HCT116 (cell line): Measurements from ENCODE around the gene CYP4F2. TPM values are rescaled to one million over a fixed set of nuclear protein-coding genes. Genes with fewer than 3 reads are reported as not detected.

Source experiments
- ATAC-seq: fragments of 200-7000 bp; cut with Tn5 transposase; 2 replicates; pipeline ENCODE4 v1.9.1; 2020; ENCODE audit warnings: mild to moderate bottlenecking, moderate library complexity
- BruUV-seq: library from RNA; stranded (reverse); fragments of 400-500 nt; replicated peaks from 2 replicates; lab custom pipeline; 2021; lab: Mats Ljungman, UMichigan
- CTCF ChIA-PET: fragments of 300-600 bp; sonication (Branson Sonifier 250); formaldehyde crosslinking; loops from one replicate; lab custom pipeline; 2021; ENCODE audit warnings: antibody characterized with exemption; lab: Charles Lee
- POLR2A ChIA-PET: fragments of 300-600, 350-600 bp; sonication (Branson Sonifier 250); formaldehyde crosslinking; loops from one replicate; lab custom pipeline; 2021; ENCODE audit warnings: antibody characterized with exemption; lab: Charles Lee
- RAD21 ChIA-PET, 2 experiments: fragments of 300-600 bp; sonication (Branson Sonifier 250); formaldehyde crosslinking; loops; one replicate each; lab custom pipeline; 2023; ENCODE audit warnings: low total read pairs in 2 of 2; ENCODE audit not compliant: uncharacterized antibody in 2 of 2, unreplicated experiment in 2 of 2, low non-redundant PET in 1 of 2; lab: Charles Lee
- DNase-seq: peaks from one replicate; pipeline ENCODE4 v3.0.0-alpha.2; 2010; ENCODE audit warnings: low read depth, low spot score
- H2AFZ ChIP-seq: fragments of 200-600 bp; shearing (Covaris generic), sonication (generic); 2 replicates; pipeline ENCODE4 v1.6.1; 2017; ENCODE audit warnings: low read depth, mixed run types, mixed read lengths, antibody characterized with exemption, low read length; ENCODE audit not compliant: poor library complexity, severe bottlenecking
- H3K27ac ChIP-seq: 2 replicates; pipeline ENCODE4 v1.5.1; 2012; ENCODE audit warnings: low read depth, low read length
- H3K27me3 ChIP-seq: fragments of 200-600 bp; sonication (generic); 2 replicates; pipeline ENCODE4 v1.6.1; 2016; ENCODE audit warnings: mixed run types, low read length, mixed read lengths; ENCODE audit not compliant: insufficient read depth
- H3K36me3 ChIP-seq, 2 experiments: fragments of 200-500 bp in 1 of 2; fragments of 200-600 bp in 1 of 2; sonication (Bioruptor generic) in 1 of 2; sonication (generic) in 1 of 2; 2 replicates each; pipeline versions ENCODE4 v1.5.1 to v1.6.1; 2014 to 2016; ENCODE audit warnings: low read length in 2 of 2, inconsistent platforms in 1 of 2, mixed read lengths in 1 of 2, mixed run types in 1 of 2; ENCODE audit not compliant: insufficient read depth in 2 of 2, control insufficient read depth in 1 of 2
- H3K4me1 ChIP-seq, 2 experiments: fragments of 200-600 bp in 1 of 2; sonication (generic) in 1 of 2; 2 replicates each; pipeline versions ENCODE4 v1.5.1 to v1.6.1; 2012 to 2017; ENCODE audit warnings: low read length in 2 of 2, inconsistent platforms in 1 of 2, mild to moderate bottlenecking in 1 of 2, mixed read lengths in 1 of 2, mixed run types in 1 of 2, moderate library complexity in 1 of 2; ENCODE audit not compliant: insufficient read depth in 2 of 2, control insufficient read depth in 1 of 2
- H3K4me2 ChIP-seq: fragments of 200-600 bp; sonication (generic); 2 replicates; pipeline ENCODE4 v1.6.1; 2017; ENCODE audit warnings: mixed run types, low read length, mixed read lengths
- H3K4me3 ChIP-seq, 2 experiments: fragments of 200-600 bp in 1 of 2; sonication (generic) in 1 of 2; replicated peaks in 1 of 2; 2 replicates each; pipeline ENCODE4 v1.5.1; 2011 to 2016; ENCODE audit warnings: low read length in 2 of 2, control low read depth in 1 of 2, low read depth in 1 of 2, mild to moderate bottlenecking in 1 of 2, mixed read lengths in 1 of 2, mixed run types in 1 of 2
- H3K79me2 ChIP-seq: fragments of 200-600 bp; sonication (generic); 2 replicates; pipeline ENCODE4 v1.6.1; 2017; ENCODE audit warnings: mild to moderate bottlenecking, mixed run types, low read length, moderate library complexity, mixed read lengths; ENCODE audit not compliant: insufficient read depth
- H3K9ac ChIP-seq: fragments of 200-600 bp; sonication (generic); 2 replicates; pipeline ENCODE4 v1.6.1; 2016; ENCODE audit warnings: low read length, mixed read lengths
- H3K9me2 ChIP-seq: fragments of 200-600 bp; sonication (generic), shearing (Covaris generic); 2 replicates; pipeline ENCODE4 v1.6.1; 2017; ENCODE audit warnings: mixed run types, mild to moderate bottlenecking, moderate library complexity; ENCODE audit not compliant: insufficient read depth
- H3K9me3 ChIP-seq, 2 experiments: fragments of 200-500 bp in 1 of 2; fragments of 200-600 bp in 1 of 2; sonication (Bioruptor generic) in 1 of 2; sonication (generic) in 1 of 2; 2 replicates each; pipeline ENCODE4 v1.6.1; 2014 to 2017; ENCODE audit warnings: low read length in 2 of 2, mixed read lengths in 2 of 2, inconsistent platforms in 1 of 2, low read depth in 1 of 2, mild to moderate bottlenecking in 1 of 2, mixed run types in 1 of 2, moderate library complexity in 1 of 2; ENCODE audit not compliant: control insufficient read depth in 1 of 2, insufficient read depth in 1 of 2
- H4K20me1 ChIP-seq: fragments of 200-600 bp; sonication (generic), shearing (Covaris generic); 2 replicates; pipeline ENCODE4 v1.6.1; 2017; ENCODE audit warnings: mixed run types, mild to moderate bottlenecking, moderate library complexity; ENCODE audit not compliant: insufficient read depth
- EZH2 ChIP-seq: fragments of 200-600 bp; sonication (generic); IDR thresholded peaks from 2 replicates; pipeline ENCODE4 v1.6.1; 2017; ENCODE audit warnings: antibody characterized with exemption, mixed run types
- JUND ChIP-seq: IDR thresholded peaks from 2 replicates; pipeline ENCODE4 v1.6.1; 2012
- MAX ChIP-seq: IDR thresholded peaks from 2 replicates; pipeline ENCODE4 v1.6.1; 2012
- POLR2A ChIP-seq: IDR thresholded peaks from 2 replicates; pipeline ENCODE4 v1.7.0; 2011; ENCODE audit warnings: borderline replicate concordance; ENCODE audit not compliant: insufficient read depth, insufficient read length; ENCODE audit errors: extremely low read depth
- POLR2AphosphoS5 ChIP-seq: IDR thresholded peaks from 2 replicates; pipeline ENCODE4 v1.6.1; 2011; ENCODE audit warnings: mild to moderate bottlenecking, low read depth, low read length, moderate library complexity
- SIN3A ChIP-seq: IDR thresholded peaks from 2 replicates; pipeline ENCODE4 v1.6.1; 2012; ENCODE audit warnings: low read depth
- TCF7L2 ChIP-seq: IDR thresholded peaks from 2 replicates; pipeline ENCODE4 v1.7.0; 2011; ENCODE audit warnings: borderline replicate concordance, inconsistent platforms; ENCODE audit not compliant: insufficient read depth, insufficient read length; ENCODE audit errors: extremely low read depth
- ZBTB33 ChIP-seq: IDR thresholded peaks from 2 replicates; pipeline ENCODE4 v1.6.1; 2011; ENCODE audit warnings: mild to moderate bottlenecking, low read length, moderate library complexity; ENCODE audit not compliant: insufficient replicate concordance; ENCODE audit errors: extremely low read depth
- intact Hi-C: fragments of 100-400 bp; cut with micrococcal nuclease; formaldehyde crosslinking; loops from 2 replicates; pipeline ENCODE4 v1.10.0; 2022
- total RNA-seq: library from RNA; stranded (reverse); gene quantifications from one replicate; pipeline ENCODE4 v1.2.1, GENCODE V29; 2021; ENCODE audit not compliant: unreplicated experiment

CYP4F2 gene
- total RNA-seq, 1 experiment from 2014 or later = 1.1 TPM

GRCh38 chr19:15850385-15850784 is 47.5 kb downstream of the CYP4F2 start:
- intact Hi-C loops = no loop called here
- RAD21 ChIA-PET = no interaction called here
- H3K4me3 ChIP-seq = no peak overlapping the region
- TF ChIP-seq SIN3A (no peak), ZBTB33 (no peak), JUND (no peak), TCF7L2 (no peak), MAX (no peak), EZH2 (no peak), POLR2AphosphoS5 (no peak), POLR2A (no peak)
- ATAC-seq (no peak), DNase-seq (no peak)
- no peaks in the 10 kb centered on the region for H3K27me3 ChIP-seq
- no peak overlapping the region for H3K4me2 ChIP-seq
- no peaks in the 10 kb centered on the region for H4K20me1 ChIP-seq
- H3K4me1 ChIP-seq = no peaks in the 10 kb centered on the region
- H3K36me3 ChIP-seq = peaks cover 3 to 32% of the 10 kb centered on the region in 2 experiments
- POLR2A ChIA-PET = no interaction called here
- H3K9ac ChIP-seq = no peak overlapping the region
- BruUV-seq = no TSS peak
- H3K9me2 ChIP-seq = no peaks in the 10 kb centered on the region
- no peaks in the 10 kb centered on the region; a peak in 1 of 4 replicates for H3K9me3 ChIP-seq
- CTCF ChIA-PET = interaction anchor here (0.6 kb wide), 1 partner anchor 1427 kb away, joined by 3 read pairs; no protein-coding TSS in a partner anchor
- no peak overlapping the region for H2AFZ ChIP-seq
- H3K27ac ChIP-seq = no peak overlapping the region
- peaks cover 5% of the 10 kb centered on the region; the same call in 1 of the 2 replicates for H3K79me2 ChIP-seq
